Stimulated activated CD8-positive, alpha-beta memory T cell treated with anti-CD3 and anti-CD28 coated beads, Interleukin-7, amount 100 ng/mL, for 48 hours (primary cell): ENCODE results near the gene COG8.
"Not testable (repeated sequence)": the region's sequence is repeated elsewhere in the genome, so short reads cannot be mapped to it uniquely, and the experiment has no call there.

Experiments
- DNase-seq, 2 donors: peaks; one replicate each; pipeline ENCODE4 v3.0.0-alpha.2; 2020; ENCODE audit warnings: low read depth in 1 of 2; ENCODE audit errors: extremely low read depth in 1 of 2

COG8 gene

GRCh38 chr16:69294051-69294450 is 45.3 kb downstream of the COG8 start:
- no peak for DNase-seq

- no peak for DNase-seq
Measured at GRCh38 chr16:69293401-69293800, 46.0 kb downstream of the COG8 start.

GRCh38 chr16:69291657-69292056 is 47.7 kb downstream of the COG8 start:
- DNase-seq = not testable (repeated sequence)

GRCh38 chr16:69286941-69287713 is 52.2 kb downstream of the COG8 start:
- DNase-seq = no peak

GRCh38 chr16:69285240-69285639 is 54.1 kb downstream of the COG8 start:
- DNase-seq = no peak

GRCh38 chr16:69283851-69284250 is 55.5 kb downstream of the COG8 start:
- no peak for DNase-seq

- no peak for DNase-seq
Measured at GRCh38 chr16:69277413-69277812, 62.0 kb downstream of the COG8 start.
